Astrocyte of the spinal cord (primary cell): ENCODE data around the gene CDK2.

Source experiments
- DNase-seq: peaks from one replicate; pipeline ENCODE4 v3.0.0; 2011; ENCODE audit warnings: low read depth, low spot score
- H3K4me3 ChIP-seq: 2 replicates; pipeline ENCODE4 v1.5.1; 2011; ENCODE audit warnings: low read depth, mild to moderate bottlenecking, low read length, moderate library complexity
- CTCF ChIP-seq: IDR thresholded peaks from 2 replicates; pipeline ENCODE4 v1.5.1; 2012; ENCODE audit warnings: low read depth, mild to moderate bottlenecking, low read length, inconsistent platforms
- in situ Hi-C: cut with HindIII; loops from 2 replicates; pipeline ENCODE4 v1.10.0; 2017; ENCODE audit warnings: low sequenced_read_pairs

CDK2 gene

GRCh38 chr12:56014205-56014604 lies 47.6 kb downstream of the CDK2 start:
- no peak for DNase-seq
- in situ Hi-C loops = no loop called here
- H3K4me3 ChIP-seq = no peak overlapping the region
- TF ChIP-seq CTCF = no peak

GRCh38 chr12:56017181-56017580 lies 50.6 kb downstream of the CDK2 start:
- DNase-seq = no peak
- no peak for TF ChIP-seq CTCF
- H3K4me3 ChIP-seq = no peak overlapping the region
- in situ Hi-C loops = no loop called here

- no peak overlapping the region for H3K4me3 ChIP-seq
- no peak for TF ChIP-seq CTCF
- no peak for DNase-seq
- in situ Hi-C loops = no loop called here
Observed at GRCh38 chr12:56018356-56018755, 51.7 kb downstream of the CDK2 start.

- peak; percentile 21 for DNase-seq
- in situ Hi-C loops = no loop called here
- no peak for TF ChIP-seq CTCF
- H3K4me3 ChIP-seq = peak within 1 kb of the TSS; percentile 26
Observed at GRCh38 chr12:56020423-56021184, 54.0 kb downstream of the CDK2 start, which contains the start of gene IKZF4. Gene IKZF4, plus strand, starts transcription at chr12:56021043. Its CDS starts 451 bp downstream, at chr12:56021494.

GRCh38 chr12:56021889-56022497 lies 55.4 kb downstream of the CDK2 start:
- H3K4me3 ChIP-seq = peak overlapping the region; percentile 26
- no peak for TF ChIP-seq CTCF
- no peak for DNase-seq
- in situ Hi-C loops = no loop called here
